ENCODE results near the gene DCAF15.
"Not testable (repeated sequence)": the region's sequence is repeated elsewhere in the genome, so short reads cannot be mapped to it uniquely, and the experiment has no call there.

The DCAF15 gene

GRCh38 chr19:13968383-13968935, 16.1 kb downstream of the DCAF15 start:
- Histone ChIP-seq H3K9me3 (ENCODE audit: control insufficient read depth in 2 of 2, low read length in 2 of 2) (no peaks in the 10 kb centered on the region), H3K36me3 (ENCODE audit: control insufficient read depth in 2 of 2, insufficient read depth in 2 of 2, low read length in 2 of 2) (peaks cover 19% of the 10 kb centered on the region in 2 donors), H3K9ac (ENCODE audit: low read length in 2 of 2) (no peak overlapping the region)

GRCh38 chr19:13968999-13969398, 16.7 kb downstream of the DCAF15 start:
- Histone ChIP-seq H3K27ac (ENCODE audit: low read length) (no peak overlapping the region), H3K27me3 (ENCODE audit: control insufficient read depth in 1 of 2, insufficient read depth in 2 of 2, low read length in 2 of 2) (no peaks in the 10 kb centered on the region), H3K4me1 (ENCODE audit: control insufficient read depth, insufficient read depth, low read length) (no peaks in the 10 kb centered on the region), H3K9ac (ENCODE audit: low read length in 2 of 2) (no peak overlapping the region), H3K4me3 (ENCODE audit: low read length in 2 of 2) (no peak overlapping the region), H3K36me3 (ENCODE audit: control insufficient read depth in 2 of 2, insufficient read depth in 2 of 2, low read length in 2 of 2) (peaks cover 19 to 20% of the 10 kb centered on the region in 2 donors), H3K9me3 (ENCODE audit: control insufficient read depth in 2 of 2, low read length in 2 of 2) (no peaks in the 10 kb centered on the region)

More at GRCh38 chr19:13968383-13968935, 16.1 kb downstream of the DCAF15 start:
- Histone ChIP-seq H3K27me3 (ENCODE audit: control insufficient read depth in 1 of 2, insufficient read depth in 2 of 2, low read length in 2 of 2) (no peaks in the 10 kb centered on the region), H3K4me3 (ENCODE audit: low read length in 2 of 2) (no peak overlapping the region), H3K4me1 (ENCODE audit: control insufficient read depth, insufficient read depth, low read length) (no peaks in the 10 kb centered on the region), H3K27ac (ENCODE audit: low read length) (no peak overlapping the region)

GRCh38 chr19:13969897-13970296, 17.6 kb downstream of the DCAF15 start:
- no peaks in the 10 kb centered on the region for H3K27me3 ChIP-seq (ENCODE audit: control insufficient read depth in 1 of 2, insufficient read depth in 2 of 2, low read length in 2 of 2)
- no peak overlapping the region for H3K4me3 ChIP-seq (ENCODE audit: low read length in 2 of 2)
- H3K36me3 ChIP-seq (ENCODE audit: control insufficient read depth in 2 of 2, insufficient read depth in 2 of 2, low read length in 2 of 2): peaks cover 19 to 22% of the 10 kb centered on the region in 2 donors
- no peaks in the 10 kb centered on the region for H3K4me1 ChIP-seq (ENCODE audit: control insufficient read depth, insufficient read depth, low read length)
- H3K27ac ChIP-seq (ENCODE audit: low read length): no peak overlapping the region
- no peak overlapping the region for H3K9ac ChIP-seq (ENCODE audit: low read length in 2 of 2)
- H3K9me3 ChIP-seq (ENCODE audit: control insufficient read depth in 2 of 2, low read length in 2 of 2): no peaks in the 10 kb centered on the region

GRCh38 chr19:13971868-13972267, 19.6 kb downstream of the DCAF15 start:
- H3K4me1 ChIP-seq (ENCODE audit: control insufficient read depth, insufficient read depth, low read length); H3K9ac ChIP-seq (ENCODE audit: low read length in 2 of 2); H3K27ac ChIP-seq (ENCODE audit: low read length); H3K27me3 ChIP-seq (ENCODE audit: control insufficient read depth in 1 of 2, insufficient read depth in 2 of 2, low read length in 2 of 2); H3K4me3 ChIP-seq (ENCODE audit: low read length in 2 of 2); H3K9me3 ChIP-seq (ENCODE audit: control insufficient read depth in 2 of 2, low read length in 2 of 2): not testable (repeated sequence)
- peaks cover 17 to 19% of the 10 kb centered on the region in 2 donors for H3K36me3 ChIP-seq (ENCODE audit: control insufficient read depth in 2 of 2, insufficient read depth in 2 of 2, low read length in 2 of 2)

- H3K9me3 ChIP-seq (ENCODE audit: control insufficient read depth in 2 of 2, low read length in 2 of 2): no peaks in the 10 kb centered on the region
- no peaks in the 10 kb centered on the region for H3K4me1 ChIP-seq (ENCODE audit: control insufficient read depth, insufficient read depth, low read length)
- H3K4me3 ChIP-seq (ENCODE audit: low read length in 2 of 2): no peak overlapping the region
- peaks cover 12 to 18% of the 10 kb centered on the region in 2 donors for H3K36me3 ChIP-seq (ENCODE audit: control insufficient read depth in 2 of 2, insufficient read depth in 2 of 2, low read length in 2 of 2)
- no peak overlapping the region for H3K27ac ChIP-seq (ENCODE audit: low read length)
- no peak overlapping the region for H3K9ac ChIP-seq (ENCODE audit: low read length in 2 of 2)
- no peaks in the 10 kb centered on the region for H3K27me3 ChIP-seq (ENCODE audit: control insufficient read depth in 1 of 2, insufficient read depth in 2 of 2, low read length in 2 of 2)
Measured at GRCh38 chr19:13972368-13973155, 20.3 kb downstream of the DCAF15 start.

- H3K27ac ChIP-seq (ENCODE audit: low read length); H3K4me1 ChIP-seq (ENCODE audit: control insufficient read depth, insufficient read depth, low read length); H3K9ac ChIP-seq (ENCODE audit: low read length in 2 of 2); H3K9me3 ChIP-seq (ENCODE audit: control insufficient read depth in 2 of 2, low read length in 2 of 2); H3K27me3 ChIP-seq (ENCODE audit: control insufficient read depth in 1 of 2, insufficient read depth in 2 of 2, low read length in 2 of 2); H3K4me3 ChIP-seq (ENCODE audit: low read length in 2 of 2): not testable (repeated sequence)
- H3K36me3 ChIP-seq (ENCODE audit: control insufficient read depth in 2 of 2, insufficient read depth in 2 of 2, low read length in 2 of 2): peaks cover 5 to 14% of the 10 kb centered on the region in 2 donors
Measured at GRCh38 chr19:13973479-13973878, 21.2 kb downstream of the DCAF15 start.

- Histone ChIP-seq H3K4me1 (ENCODE audit: control insufficient read depth, insufficient read depth, low read length) (peaks cover 7% of the 10 kb centered on the region), H3K27ac (ENCODE audit: low read length) (no peak overlapping the region), H3K9ac (ENCODE audit: low read length in 2 of 2) (no peak overlapping the region), H3K36me3 (ENCODE audit: control insufficient read depth in 2 of 2, insufficient read depth in 2 of 2, low read length in 2 of 2) (peaks cover 3 to 12% of the 10 kb centered on the region in 2 donors), H3K4me3 (ENCODE audit: low read length in 2 of 2) (no peak overlapping the region), H3K9me3 (ENCODE audit: control insufficient read depth in 2 of 2, low read length in 2 of 2) (no peaks in the 10 kb centered on the region), H3K27me3 (ENCODE audit: control insufficient read depth in 1 of 2, insufficient read depth in 2 of 2, low read length in 2 of 2) (no peaks in the 10 kb centered on the region)
Measured at GRCh38 chr19:13974073-13974472, 21.8 kb downstream of the DCAF15 start.

- Histone ChIP-seq H3K4me1 (ENCODE audit: control insufficient read depth, insufficient read depth, low read length) (peaks cover 13% of the 10 kb centered on the region), H3K4me3 (ENCODE audit: low read length in 2 of 2) (no peak overlapping the region), H3K27ac (ENCODE audit: low read length) (no peak overlapping the region), H3K9ac (ENCODE audit: low read length in 2 of 2) (no peak overlapping the region), H3K27me3 (ENCODE audit: control insufficient read depth in 1 of 2, insufficient read depth in 2 of 2, low read length in 2 of 2) (no peaks in the 10 kb centered on the region), H3K36me3 (ENCODE audit: control insufficient read depth in 2 of 2, insufficient read depth in 2 of 2, low read length in 2 of 2) (peaks cover 3 to 5% of the 10 kb centered on the region in 2 donors), H3K9me3 (ENCODE audit: control insufficient read depth in 2 of 2, low read length in 2 of 2) (no peaks in the 10 kb centered on the region)
Measured at GRCh38 chr19:13975870-13976269, 23.6 kb downstream of the DCAF15 start.

- peaks cover 13% of the 10 kb centered on the region for H3K4me1 ChIP-seq (ENCODE audit: control insufficient read depth, insufficient read depth, low read length)
- no peaks in the 10 kb centered on the region for H3K27me3 ChIP-seq (ENCODE audit: control insufficient read depth in 1 of 2, insufficient read depth in 2 of 2, low read length in 2 of 2)
- H3K36me3 ChIP-seq (ENCODE audit: control insufficient read depth in 2 of 2, insufficient read depth in 2 of 2, low read length in 2 of 2): peaks cover 3 to 5% of the 10 kb centered on the region in 2 donors
- no peak overlapping the region for H3K27ac ChIP-seq (ENCODE audit: low read length)
- H3K9me3 ChIP-seq (ENCODE audit: control insufficient read depth in 2 of 2, low read length in 2 of 2): no peaks in the 10 kb centered on the region
- H3K4me3 ChIP-seq (ENCODE audit: low read length in 2 of 2): no peak overlapping the region
- no peak overlapping the region for H3K9ac ChIP-seq (ENCODE audit: low read length in 2 of 2)
Measured at GRCh38 chr19:13976446-13976845, 24.1 kb downstream of the DCAF15 start.

- H3K4me1 ChIP-seq (ENCODE audit: control insufficient read depth, insufficient read depth, low read length): peaks cover 13% of the 10 kb centered on the region
- H3K27ac ChIP-seq (ENCODE audit: low read length): peak overlapping the region; percentile 24
- H3K27me3 ChIP-seq (ENCODE audit: control insufficient read depth in 1 of 2, insufficient read depth in 2 of 2, low read length in 2 of 2): no peaks in the 10 kb centered on the region
- no peaks in the 10 kb centered on the region for H3K9me3 ChIP-seq (ENCODE audit: control insufficient read depth in 2 of 2, low read length in 2 of 2)
- H3K36me3 ChIP-seq (ENCODE audit: control insufficient read depth in 2 of 2, insufficient read depth in 2 of 2, low read length in 2 of 2): peaks cover 3 to 7% of the 10 kb centered on the region in 2 donors
- H3K4me3 ChIP-seq (ENCODE audit: low read length in 2 of 2): peak overlapping the region in 1 of 2 donors; percentile 63
- H3K9ac ChIP-seq (ENCODE audit: low read length in 2 of 2): peak overlapping the region; percentile 5 to 22
Measured at GRCh38 chr19:13977803-13978202, 25.5 kb downstream of the DCAF15 start.

All from stomach smooth muscle (tissue), 2 donors.